Fibroblast of skin of left biceps (primary cell): ENCODE measurements around the gene FANCL.
A peak's percentile ranks its signal among the peaks of the same experiment; 100 is the strongest.
"Not testable (repeated sequence)": the region's sequence is repeated elsewhere in the genome, so short reads cannot be mapped to it uniquely, and the experiment has no call there.

Experiments
- DNase-seq, 2 experiments: peaks; one replicate each; pipeline ENCODE4 v3.0.0-alpha.2; 2013; ENCODE audit warnings: low read depth in 2 of 2

Gene FANCL

DNA sequence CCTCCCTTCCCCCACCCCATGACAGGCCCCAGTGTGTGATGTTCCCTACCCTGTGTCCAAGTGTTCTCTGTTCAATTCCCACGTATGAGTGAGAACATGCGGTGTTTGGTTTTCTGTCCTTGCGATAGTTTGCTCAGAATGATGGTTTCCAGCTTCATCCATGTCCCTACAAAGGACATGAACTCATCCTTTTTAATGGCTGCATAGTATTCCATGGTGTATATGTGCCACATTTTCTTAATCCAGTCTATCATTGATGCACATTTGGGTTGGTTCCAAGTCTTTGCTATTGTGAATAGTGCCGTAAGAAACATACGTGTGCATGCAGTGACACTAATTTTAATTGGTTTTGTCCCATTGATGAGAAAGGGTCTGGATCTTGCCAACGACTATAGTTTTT, 95.4 kb downstream of the FANCL start:
- not testable (repeated sequence) for DNase-seq

- DNase-seq = peak; percentile 95 to 96
Observed at GRCh38 chr2:58140508-58141072, 100.5 kb downstream of the FANCL start.

DNA sequence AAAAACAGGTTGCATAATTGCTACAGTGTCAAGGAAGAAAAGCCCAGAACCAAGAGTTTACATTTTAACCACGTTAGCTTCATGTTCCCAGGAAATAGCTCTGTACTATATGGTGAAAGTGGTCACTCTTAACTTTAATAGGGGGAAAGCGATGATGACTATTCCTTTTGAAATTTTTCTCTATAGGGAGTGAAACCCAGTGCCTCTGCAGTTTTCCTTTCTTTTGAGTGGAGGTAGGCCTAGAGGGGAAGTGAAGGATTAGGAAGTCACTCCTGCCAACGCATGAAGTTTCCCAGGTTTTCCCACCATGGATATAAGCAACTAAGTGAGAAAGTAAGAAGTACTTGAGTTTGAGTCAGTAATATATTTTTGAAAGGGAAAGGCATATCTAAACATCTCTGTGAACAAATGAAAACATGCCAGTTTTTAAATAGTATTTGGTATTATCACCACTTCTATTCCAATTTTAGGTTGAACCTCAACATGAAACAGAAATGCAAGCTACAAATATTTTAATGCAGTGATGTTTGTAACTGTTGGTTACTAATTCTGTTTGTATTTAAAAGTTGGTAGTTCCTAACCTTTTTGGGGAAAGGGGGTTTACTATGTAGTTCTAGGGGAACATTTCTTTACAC, 102.6 kb downstream of the FANCL start:
- DNase-seq = no peak

DNA sequence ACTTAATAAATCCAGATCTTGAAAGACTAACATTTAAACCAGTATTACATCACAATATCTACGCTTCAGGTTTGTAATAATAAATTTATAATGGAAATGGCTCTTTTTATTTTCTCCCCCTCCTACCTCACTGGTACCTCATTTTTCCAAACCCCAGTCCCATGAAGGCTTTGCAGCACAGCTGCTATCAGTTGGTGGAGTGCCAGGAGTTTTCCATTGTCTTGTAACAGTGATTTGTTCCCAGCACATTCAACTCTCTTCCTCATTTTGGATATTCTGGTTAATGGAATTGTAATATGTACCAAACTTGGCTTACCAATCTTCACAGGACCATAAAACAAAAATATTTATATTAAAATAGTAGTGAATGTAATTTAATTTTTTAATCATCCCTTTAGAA, 103.3 kb downstream of the FANCL start:
- DNase-seq = no peak

- no peak for DNase-seq
Observed at GRCh38 chr2:58137221-58137620, 103.9 kb downstream of the FANCL start.

DNA sequence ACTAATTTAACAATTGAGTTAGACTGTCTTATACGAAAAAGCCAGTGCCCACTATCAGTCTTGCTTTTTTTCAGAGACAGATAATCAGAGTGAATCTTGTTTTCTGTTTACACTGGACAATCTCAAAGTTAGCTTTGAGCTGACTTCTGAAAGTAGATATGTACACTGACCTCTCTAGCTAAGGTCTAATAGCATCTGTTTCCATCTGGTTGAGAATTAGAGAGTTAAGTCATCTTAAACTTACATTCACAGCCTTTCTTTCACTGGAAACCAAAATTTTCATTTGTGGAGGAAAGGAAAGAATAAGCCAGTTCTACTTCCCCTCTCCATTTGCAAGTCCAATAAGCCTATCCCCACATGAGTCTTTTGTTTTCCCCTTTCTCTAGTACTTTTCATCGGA, 105.3 kb downstream of the FANCL start:
- DNase-seq = no peak

- no peak for DNase-seq
Observed at GRCh38 chr2:58133395-58133794, 107.7 kb downstream of the FANCL start.

- DNase-seq = no peak
Observed at GRCh38 chr2:58131191-58132011, 109.7 kb downstream of the FANCL start.

DNA sequence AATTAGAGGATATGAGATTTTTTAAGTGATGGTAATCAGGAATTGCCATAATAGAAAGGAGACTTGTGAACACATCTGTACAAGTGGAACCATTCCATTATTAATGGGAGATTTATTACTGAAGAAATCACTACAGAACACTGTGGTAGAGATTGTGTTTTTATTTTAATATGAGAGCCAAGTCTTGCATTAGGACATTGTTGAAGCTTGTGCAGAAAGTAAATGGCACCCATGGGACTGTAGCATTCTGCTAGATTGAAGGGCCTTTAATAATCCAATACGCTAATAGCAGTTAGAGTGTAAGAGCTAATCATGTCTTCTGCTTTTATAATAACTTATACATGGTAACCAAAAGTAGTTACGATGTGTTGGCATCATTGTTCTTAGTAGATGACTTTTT, 110.9 kb downstream of the FANCL start:
- DNase-seq = no peak

GRCh38 chr2:58127111-58127510, 114.0 kb downstream of the FANCL start:
- DNase-seq = no peak

DNA sequence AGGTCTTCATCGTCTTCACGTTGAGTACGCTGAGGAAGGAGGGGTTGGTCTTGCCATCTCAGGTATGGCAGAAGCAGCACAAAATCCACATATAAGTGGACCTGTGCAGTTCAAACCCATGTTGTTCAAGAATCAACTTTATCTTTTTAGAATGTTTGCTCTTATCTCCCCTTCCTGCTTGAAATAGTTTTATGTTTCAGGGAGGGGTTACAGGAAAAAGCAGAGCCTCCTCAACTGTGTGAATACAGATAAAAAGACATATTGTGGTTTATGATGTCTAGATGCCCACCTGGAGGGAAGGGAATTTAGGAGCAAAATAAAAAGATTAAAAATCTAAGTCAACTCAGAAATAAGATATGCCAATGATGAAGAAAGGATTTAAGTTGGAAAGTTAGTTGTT, 118.6 kb downstream of the FANCL start:
- DNase-seq = no peak

- no peak for DNase-seq
Observed at GRCh38 chr2:58122040-58122439, 119.1 kb downstream of the FANCL start.

DNA sequence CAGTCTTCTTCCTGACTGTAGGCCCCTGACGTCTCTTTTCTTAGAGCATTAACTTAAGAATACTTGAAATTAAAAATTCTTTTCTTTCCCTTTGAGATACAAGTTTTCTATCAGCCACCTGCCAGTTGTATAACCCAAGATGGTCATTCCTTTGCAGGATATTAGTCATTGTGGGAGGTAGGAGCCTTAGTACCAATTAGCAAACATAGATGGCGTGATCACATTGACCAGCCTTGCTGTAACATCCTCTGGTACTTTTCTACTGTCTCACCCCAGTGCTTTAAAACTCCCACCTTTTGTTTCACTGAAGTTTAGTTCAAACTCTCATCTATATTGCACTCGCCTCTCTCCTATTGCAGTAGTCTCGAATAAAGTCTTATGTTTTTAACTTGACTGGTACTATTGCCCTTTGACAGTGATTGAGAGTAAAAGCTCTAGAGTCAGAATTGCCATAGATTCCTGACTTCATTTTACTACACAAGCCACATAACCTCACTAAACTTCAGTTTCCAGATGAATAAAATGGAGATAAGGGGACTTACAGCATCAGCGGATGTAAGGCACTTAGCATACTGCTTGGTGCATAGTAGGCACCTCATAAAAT, 120.4 kb downstream of the FANCL start:
- no peak for DNase-seq

DNA sequence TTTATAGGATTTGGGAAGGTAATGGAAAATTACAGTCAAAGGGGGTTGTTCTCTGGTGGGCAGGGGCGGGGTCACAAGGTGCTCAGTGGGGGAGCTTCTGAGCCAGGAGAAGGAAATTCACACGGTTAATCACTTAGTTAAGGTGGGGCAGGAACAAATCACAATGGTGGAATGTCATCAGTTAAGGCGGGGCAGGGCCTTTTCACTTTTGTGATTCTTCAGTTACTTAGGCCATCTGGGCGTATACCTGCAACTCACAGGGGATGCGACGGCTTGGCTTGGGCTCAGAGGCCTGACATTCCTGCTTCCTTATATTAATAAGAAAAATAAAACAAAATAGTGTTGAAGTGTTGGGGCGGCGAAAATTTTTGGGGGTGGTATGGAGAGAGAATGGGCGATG, 127.6 kb downstream of the FANCL start:
- not testable (repeated sequence) for DNase-seq

DNA sequence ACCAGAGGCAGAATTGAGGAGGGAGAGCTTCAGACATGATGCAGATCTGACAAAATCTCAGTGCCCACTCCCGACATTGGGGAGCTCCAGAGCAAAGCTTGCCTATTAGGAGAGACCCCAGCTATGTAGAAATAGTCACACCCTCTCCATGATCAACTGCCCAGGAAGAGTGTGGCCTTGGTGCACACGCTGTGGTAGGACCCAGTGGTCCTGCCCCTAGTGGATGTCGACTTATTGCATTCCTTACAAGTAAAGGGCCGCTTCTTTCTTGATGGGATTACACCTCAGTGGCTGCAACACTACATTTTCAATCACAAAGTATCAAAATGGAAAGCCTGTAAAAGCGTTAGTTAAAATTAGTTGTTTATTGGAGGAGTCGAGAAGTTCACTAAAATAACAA, 130.4 kb downstream of the FANCL start:
- DNase-seq = no peak

DNA sequence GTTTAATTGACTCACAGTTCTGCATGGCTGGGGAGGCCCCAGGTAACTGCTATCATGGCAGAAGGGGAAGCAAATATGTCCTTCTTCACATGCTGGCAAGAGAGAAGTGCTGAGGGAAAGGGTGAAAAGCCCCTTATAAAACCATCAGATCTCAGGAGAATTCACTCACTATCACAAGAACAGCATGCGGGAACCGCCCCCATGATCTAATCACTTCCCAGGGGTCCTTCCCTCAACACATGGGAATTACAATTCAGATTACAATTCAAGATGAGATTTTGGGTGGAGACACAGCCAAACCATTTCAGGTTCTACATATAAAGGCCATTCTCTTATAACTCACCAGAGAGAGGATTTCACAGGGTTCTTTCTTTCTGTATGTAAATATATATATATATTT, 131.6 kb downstream of the FANCL start:
- DNase-seq = no peak
